Right lobe of liver (tissue), 4 donors: ENCODE data around the gene AP4M1.

Source experiments
- CTCF ChIP-seq, 4 donors: fragments of 200-600 bp in 3 of 4; fragments of 450-650 bp in 1 of 4; IDR thresholded peaks; one replicate each; pipeline versions ENCODE4 v1.5.1 to v1.8.0; 2016 to 2022; ENCODE audit warnings: antibody characterized with exemption in 4 of 4, mild to moderate bottlenecking in 2 of 4
- POLR2A ChIP-seq: fragments of 450-650 bp; IDR thresholded peaks from one replicate; pipeline ENCODE4 v1.6.1; 2017; ENCODE audit warnings: antibody characterized with exemption, mild to moderate bottlenecking
- donor health status: DM: no; HTN: no; CAD: no.
- donor health status: DM: no; HTN: no; CAD: no.
- donor health status: DM: no; HTN: yes; CAD: no.

DNA sequence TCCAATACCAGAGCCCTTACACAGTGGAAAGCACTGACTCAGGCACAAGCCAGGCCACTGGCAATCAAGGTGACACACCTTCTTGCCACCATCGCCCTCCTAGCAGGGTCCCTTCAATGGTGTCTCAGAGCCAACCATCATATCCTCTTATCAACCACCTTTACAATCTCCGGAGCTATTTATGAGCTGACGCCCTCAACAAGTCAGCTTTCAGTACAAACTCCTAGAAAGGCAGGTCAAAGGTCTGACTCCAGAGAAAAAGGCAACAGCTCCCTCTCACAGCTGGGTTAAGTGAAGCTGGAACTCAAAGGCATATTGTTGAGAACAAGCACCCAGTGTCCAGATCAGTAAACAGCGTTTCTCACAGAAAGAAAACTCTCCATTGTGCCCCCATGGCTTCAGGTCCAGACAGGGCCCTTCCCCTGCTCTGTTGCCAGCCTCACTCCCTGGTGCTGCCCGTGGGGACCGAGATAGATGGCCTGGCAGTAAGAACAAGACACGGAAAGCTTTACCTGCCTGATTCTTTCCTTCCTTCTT, 22.4 kb upstream of the AP4M1 start:
- TF ChIP-seq CTCF (IDR thresholded peaks at IDR 0.05) (no peak), POLR2A (no peak)
